Measurements from ENCODE around the gene AOAH.

GRCh38 chr7:36642010-36642409 is 82.3 kb downstream of the AOAH start:
- TF ChIP-seq CTCF (IDR thresholded peaks at IDR 0.05; ENCODE audit: low read depth, low read length, poor library complexity, severe bottlenecking) = no peak
- no peak for TF ChIP-seq EZH2phosphoT487 (IDR thresholded peaks at IDR 0.05; ENCODE audit: borderline replicate concordance, low read length)

All from DOHH2 (cell line).